ENCODE results near the gene PTPN2. TPM values are rescaled to one million over a fixed set of nuclear protein-coding genes. Genes with fewer than 3 reads are reported as not detected.

The PTPN2 gene
- polyA plus RNA-seq, 1 donor from 2014 or later = 45.7 TPM

DNA sequence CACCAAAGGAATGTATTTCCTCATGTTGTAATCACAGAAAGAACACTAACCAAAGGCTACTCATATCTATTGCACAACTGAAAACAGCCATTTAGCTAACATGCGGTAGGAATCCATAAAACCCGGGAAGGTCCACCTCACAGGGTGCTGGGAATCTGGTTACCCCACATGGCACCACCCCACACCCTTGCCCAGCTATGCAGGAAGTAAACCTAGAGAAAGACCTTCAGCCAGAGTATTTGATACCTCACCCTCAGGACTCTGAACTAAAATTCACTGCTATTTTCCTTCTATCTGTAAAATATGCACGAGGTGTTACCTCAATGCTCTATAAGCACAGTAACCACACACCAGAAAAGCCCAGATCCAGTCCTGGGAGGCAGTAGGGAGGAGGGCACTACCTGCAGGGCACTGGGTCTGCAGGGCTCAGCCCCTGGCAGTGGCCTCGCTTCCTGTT, 45.8 kb downstream of the PTPN2 start:
- H3K79me2 ChIP-seq (replicated peaks; ENCODE audit: insufficient read depth, low read length) = no peaks in the 10 kb centered on the region
- H2AFZ ChIP-seq (ENCODE audit: low read depth, low read length) = no peak overlapping the region
- no peaks in the 10 kb centered on the region for H3K36me3 ChIP-seq (ENCODE audit: insufficient read depth, low read length)
- no peak for TF ChIP-seq SMC3 (conservative IDR thresholded peaks at IDR 0.05; ENCODE audit: poor library complexity)
- TF ChIP-seq EZH2 (IDR thresholded peaks at IDR 0.05; ENCODE audit: borderline replicate concordance, insufficient read depth, low read length, poor library complexity, severe bottlenecking) = no peak
- TF ChIP-seq, protein P1, sequence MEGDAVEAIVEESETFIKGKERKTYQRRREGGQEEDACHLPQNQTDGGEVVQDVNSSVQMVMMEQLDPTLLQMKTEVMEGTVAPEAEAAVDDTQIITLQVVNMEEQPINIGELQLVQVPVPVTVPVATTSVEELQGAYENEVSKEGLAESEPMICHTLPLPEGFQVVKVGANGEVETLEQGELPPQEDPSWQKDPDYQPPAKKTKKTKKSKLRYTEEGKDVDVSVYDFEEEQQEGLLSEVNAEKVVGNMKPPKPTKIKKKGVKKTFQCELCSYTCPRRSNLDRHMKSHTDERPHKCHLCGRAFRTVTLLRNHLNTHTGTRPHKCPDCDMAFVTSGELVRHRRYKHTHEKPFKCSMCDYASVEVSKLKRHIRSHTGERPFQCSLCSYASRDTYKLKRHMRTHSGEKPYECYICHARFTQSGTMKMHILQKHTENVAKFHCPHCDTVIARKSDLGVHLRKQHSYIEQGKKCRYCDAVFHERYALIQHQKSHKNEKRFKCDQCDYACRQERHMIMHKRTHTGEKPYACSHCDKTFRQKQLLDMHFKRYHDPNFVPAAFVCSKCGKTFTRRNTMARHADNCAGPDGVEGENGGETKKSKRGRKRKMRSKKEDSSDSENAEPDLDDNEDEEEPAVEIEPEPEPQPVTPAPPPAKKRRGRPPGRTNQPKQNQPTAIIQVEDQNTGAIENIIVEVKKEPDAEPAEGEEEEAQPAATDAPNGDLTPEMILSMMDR (IDR thresholded peaks at IDR 0.05; ENCODE audit: poor library complexity, severe bottlenecking) = no peak
- no peak for TF ChIP-seq TAF1 (IDR thresholded peaks at IDR 0.05; ENCODE audit: low read depth)
- TF ChIP-seq EP300 (conservative IDR thresholded peaks at IDR 0.05; ENCODE audit: poor library complexity, severe bottlenecking) = no peak
- TF ChIP-seq, protein P2, sequence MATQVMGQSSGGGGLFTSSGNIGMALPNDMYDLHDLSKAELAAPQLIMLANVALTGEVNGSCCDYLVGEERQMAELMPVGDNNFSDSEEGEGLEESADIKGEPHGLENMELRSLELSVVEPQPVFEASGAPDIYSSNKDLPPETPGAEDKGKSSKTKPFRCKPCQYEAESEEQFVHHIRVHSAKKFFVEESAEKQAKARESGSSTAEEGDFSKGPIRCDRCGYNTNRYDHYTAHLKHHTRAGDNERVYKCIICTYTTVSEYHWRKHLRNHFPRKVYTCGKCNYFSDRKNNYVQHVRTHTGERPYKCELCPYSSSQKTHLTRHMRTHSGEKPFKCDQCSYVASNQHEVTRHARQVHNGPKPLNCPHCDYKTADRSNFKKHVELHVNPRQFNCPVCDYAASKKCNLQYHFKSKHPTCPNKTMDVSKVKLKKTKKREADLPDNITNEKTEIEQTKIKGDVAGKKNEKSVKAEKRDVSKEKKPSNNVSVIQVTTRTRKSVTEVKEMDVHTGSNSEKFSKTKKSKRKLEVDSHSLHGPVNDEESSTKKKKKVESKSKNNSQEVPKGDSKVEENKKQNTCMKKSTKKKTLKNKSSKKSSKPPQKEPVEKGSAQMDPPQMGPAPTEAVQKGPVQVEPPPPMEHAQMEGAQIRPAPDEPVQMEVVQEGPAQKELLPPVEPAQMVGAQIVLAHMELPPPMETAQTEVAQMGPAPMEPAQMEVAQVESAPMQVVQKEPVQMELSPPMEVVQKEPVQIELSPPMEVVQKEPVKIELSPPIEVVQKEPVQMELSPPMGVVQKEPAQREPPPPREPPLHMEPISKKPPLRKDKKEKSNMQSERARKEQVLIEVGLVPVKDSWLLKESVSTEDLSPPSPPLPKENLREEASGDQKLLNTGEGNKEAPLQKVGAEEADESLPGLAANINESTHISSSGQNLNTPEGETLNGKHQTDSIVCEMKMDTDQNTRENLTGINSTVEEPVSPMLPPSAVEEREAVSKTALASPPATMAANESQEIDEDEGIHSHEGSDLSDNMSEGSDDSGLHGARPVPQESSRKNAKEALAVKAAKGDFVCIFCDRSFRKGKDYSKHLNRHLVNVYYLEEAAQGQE (IDR thresholded peaks at IDR 0.05; ENCODE audit: borderline replicate concordance) = no peak
- no peaks in the 10 kb centered on the region for H3F3A ChIP-seq (ENCODE audit: insufficient read depth, low read length, poor library complexity, severe bottlenecking)
- H3K9me2 ChIP-seq (ENCODE audit: insufficient read depth, low read length) = no peaks in the 10 kb centered on the region
- H3K9me3 ChIP-seq (ENCODE audit: low read length) = no peaks in the 10 kb centered on the region
- H3K27me3 ChIP-seq (ENCODE audit: insufficient read depth, low read depth, low read length) = no peaks in the 10 kb centered on the region
- no peak overlapping the region for H3K4me2 ChIP-seq (ENCODE audit: low read length)
- no peak overlapping the region for H3K9ac ChIP-seq (ENCODE audit: low read length)
- no peak overlapping the region for H3K4me3 ChIP-seq (ENCODE audit: low read length)
- no peaks in the 10 kb centered on the region for H4K20me1 ChIP-seq (ENCODE audit: insufficient read depth)
- H3K27ac ChIP-seq (ENCODE audit: low read length) = no peak overlapping the region

DNA sequence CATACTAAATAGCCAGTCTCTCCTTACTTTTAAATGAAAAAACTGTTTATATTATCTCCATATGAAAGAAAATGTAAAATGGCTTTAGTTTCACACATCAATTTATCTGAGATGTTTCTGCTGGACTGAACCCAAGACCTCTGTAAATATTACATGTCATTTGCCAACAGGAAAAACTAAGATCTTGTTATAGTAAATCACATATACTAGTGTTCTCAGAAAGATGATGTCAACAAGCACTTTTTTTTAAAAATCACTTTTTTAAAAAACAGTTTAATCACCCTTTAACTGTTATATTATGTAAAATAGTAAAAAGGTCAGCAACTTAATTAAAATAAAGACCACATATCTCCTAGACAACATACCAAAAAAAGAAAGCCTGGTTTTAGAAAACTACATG, 46.3 kb downstream of the PTPN2 start:
- Histone ChIP-seq H3F3A (ENCODE audit: insufficient read depth, low read length, poor library complexity, severe bottlenecking) (no peaks in the 10 kb centered on the region), H3K9me2 (ENCODE audit: insufficient read depth, low read length) (no peaks in the 10 kb centered on the region), H3K27me3 (ENCODE audit: insufficient read depth, low read depth, low read length) (no peaks in the 10 kb centered on the region), H4K20me1 (ENCODE audit: insufficient read depth) (no peaks in the 10 kb centered on the region), H3K36me3 (ENCODE audit: insufficient read depth, low read length) (no peaks in the 10 kb centered on the region), H2AFZ (ENCODE audit: low read depth, low read length) (no peak overlapping the region), H3K4me2 (ENCODE audit: low read length) (no peak overlapping the region), H3K9me3 (ENCODE audit: low read length) (no peaks in the 10 kb centered on the region), H3K27ac (ENCODE audit: low read length) (no peak overlapping the region), H3K4me3 (ENCODE audit: low read length) (no peak overlapping the region), H3K79me2 (replicated peaks; ENCODE audit: insufficient read depth, low read length) (no peaks in the 10 kb centered on the region), H3K9ac (ENCODE audit: low read length) (no peak overlapping the region)
- TF ChIP-seq EZH2 (IDR thresholded peaks at IDR 0.05; ENCODE audit: borderline replicate concordance, insufficient read depth, low read length, poor library complexity, severe bottlenecking) (no peak), RAD21 (conservative IDR thresholded peaks at IDR 0.05) (no peak), MXI1 (conservative IDR thresholded peaks at IDR 0.05; ENCODE audit: poor library complexity, severe bottlenecking) (no peak), SMC3 (conservative IDR thresholded peaks at IDR 0.05; ENCODE audit: poor library complexity) (no peak)
- TF ChIP-seq, protein P1 (IDR thresholded peaks at IDR 0.05; ENCODE audit: poor library complexity, severe bottlenecking) = no peak
- TF ChIP-seq, protein P2 (IDR thresholded peaks at IDR 0.05; ENCODE audit: borderline replicate concordance) = no peak

All from neural cell (in vitro differentiated cells).